T-helper 1 cell (primary cell): Measurements from ENCODE around the gene RTN3.

Experiments
- DNase-seq, 5 donors: peaks; one replicate each; pipeline ENCODE4 v3.0.0-alpha.2; 2012 to 2020

The RTN3 gene

GRCh38 chr11:63745304-63746170, 64.2 kb downstream of the RTN3 start:
- DNase-seq: no peak

- no peak for DNase-seq
These were observed 65.7 kb downstream of the RTN3 start for GRCh38 chr11:63747011-63747410.

- DNase-seq: no peak
These were observed 68.3 kb downstream of the RTN3 start for GRCh38 chr11:63749624-63750023.

GRCh38 chr11:63756919-63757761, 75.8 kb downstream of the RTN3 start:
- no peak for DNase-seq

GRCh38 chr11:63760487-63761079, 79.3 kb downstream of the RTN3 start:
- no peak for DNase-seq

- DNase-seq: no peak
These were observed 79.9 kb downstream of the RTN3 start for GRCh38 chr11:63761188-63761587.

- DNase-seq: no peak
These were observed 80.8 kb downstream of the RTN3 start for GRCh38 chr11:63761931-63762653.

- no peak for DNase-seq
These were observed 81.6 kb downstream of the RTN3 start for GRCh38 chr11:63762654-63763495.

- no peak for DNase-seq
These were observed 82.4 kb downstream of the RTN3 start for GRCh38 chr11:63763496-63764339.

GRCh38 chr11:63764340-63764678, 83.0 kb downstream of the RTN3 start:
- no peak for DNase-seq

- DNase-seq: no peak
These were observed 83.7 kb downstream of the RTN3 start for GRCh38 chr11:63764679-63765647.

- DNase-seq: no peak
These were observed 84.5 kb downstream of the RTN3 start for GRCh38 chr11:63765688-63766241.

GRCh38 chr11:63766531-63767235, 85.4 kb downstream of the RTN3 start:
- DNase-seq: no peak

- no peak for DNase-seq
These were observed 85.9 kb downstream of the RTN3 start for GRCh38 chr11:63767267-63767564.

- DNase-seq: peak in 3 of 5 donors; percentile 21 to 45 (median 37)
These were observed 86.4 kb downstream of the RTN3 start for GRCh38 chr11:63767565-63768236.

- peak; percentile 20 to 64 (median 33) for DNase-seq
These were observed 87.1 kb downstream of the RTN3 start, which contains the start of gene ZFTA for GRCh38 chr11:63768237-63769041. TSS of gene ZFTA (minus strand) at chr11:63768775. CDS start at chr11:63768622, 153 bp downstream.
